Endodermal cell (in vitro differentiated cells): ENCODE measurements around the gene AMER1. TPM values are rescaled to one million over a fixed set of nuclear protein-coding genes. Genes with fewer than 3 reads are reported as not detected.

Experiments
- DNase-seq: peaks from one replicate; pipeline ENCODE4 v3.0.0-alpha.2; 2017
- H3K27ac ChIP-seq: 2 replicates; pipeline ENCODE4 v1.5.1; 2013; ENCODE audit warnings: mild to moderate bottlenecking, low read depth, low read length, moderate library complexity
- H3K27me3 ChIP-seq: 2 replicates; pipeline ENCODE4 v1.6.1; 2013; ENCODE audit warnings: mild to moderate bottlenecking, low read length, moderate library complexity; ENCODE audit not compliant: insufficient read depth, control insufficient read depth, poor library complexity, severe bottlenecking
- H3K36me3 ChIP-seq: 2 replicates; pipeline ENCODE4 v1.7.0; 2013; ENCODE audit warnings: mild to moderate bottlenecking, low read length, moderate library complexity; ENCODE audit not compliant: control insufficient read depth, insufficient read depth
- H3K4me1 ChIP-seq: one replicate; pipeline ENCODE4 v1.7.0; 2013; ENCODE audit warnings: low read length; ENCODE audit not compliant: control insufficient read depth, insufficient read depth
- H3K4me3 ChIP-seq: 2 replicates; pipeline ENCODE4 v1.5.1; 2013; ENCODE audit warnings: mild to moderate bottlenecking, low read length, moderate library complexity
- H3K9ac ChIP-seq: 2 replicates; pipeline ENCODE4 v1.6.1; 2013; ENCODE audit warnings: mild to moderate bottlenecking, low read length, moderate library complexity; ENCODE audit not compliant: poor library complexity, severe bottlenecking; ENCODE audit errors: extremely low read depth
- H3K9me3 ChIP-seq: 2 replicates; pipeline ENCODE4 v1.6.1; 2013; ENCODE audit warnings: mild to moderate bottlenecking, low read length, moderate library complexity; ENCODE audit not compliant: control insufficient read depth
- H3K27ac Mint-ChIP-seq: 2 replicates; pipeline ENCODE4 v1.8.0; 2020; ENCODE audit warnings: mixed read lengths
- H3K27me3 Mint-ChIP-seq: 2 replicates; pipeline ENCODE4 v1.8.0; 2021; ENCODE audit warnings: mild to moderate bottlenecking, mixed read lengths; ENCODE audit not compliant: insufficient read depth
- H3K36me3 Mint-ChIP-seq: 2 replicates; pipeline ENCODE4 v1.8.0; 2020; ENCODE audit warnings: low read depth, mixed read lengths
- H3K4me1 Mint-ChIP-seq: 2 replicates; pipeline ENCODE4 v1.8.0; 2020; ENCODE audit warnings: mixed read lengths
- H3K4me3 Mint-ChIP-seq: 2 replicates; pipeline ENCODE4 v1.8.0; 2020; ENCODE audit warnings: mild to moderate bottlenecking, moderate library complexity, mixed read lengths
- H3K9me3 Mint-ChIP-seq: 2 replicates; pipeline ENCODE4 v1.8.0; 2020; ENCODE audit warnings: mild to moderate bottlenecking, mixed read lengths
- CTCF ChIP-seq: fragments of 200-600 bp; sonication (generic); conservative IDR thresholded peaks from 2 replicates; pipeline ENCODE4 v1.5.0; 2021; ENCODE audit warnings: antibody characterized with exemption, mild to moderate bottlenecking
- WGBS, 2 experiments: methylation state at CpG; one replicate each; pipeline versions ENCODE4 v1.1.5 to v1.1.7; 2013; ENCODE audit warnings: missing lambda C conversion rate in 2 of 2, mixed read lengths in 1 of 2; ENCODE audit not compliant: insufficient coverage in 1 of 2, insufficient read length in 1 of 2; 5-methylcytosine and 5-hydroxymethylcytosine counted together
- total RNA-seq, 2 donors: library from RNA; stranded (reverse); fragmentation: NEBNext Ultra II Directional in 1 of 2; extraction: Animal tissue kit (Norgen Biotek cat#: 25700) in 1 of 2; gene quantifications; 2 replicates in 1 of 2; 3 replicates in 1 of 2; pipeline ENCODE4 v1.2.1, GENCODE V29; 2021

Gene AMER1
- total RNA-seq, 2 donors from 2014 or later, result 11.2 to 12.0 TPM

- Mint-ChIP-seq H3K27ac (no peak overlapping the region), H3K4me1 (peaks cover 3% of the 10 kb centered on the region), H3K9me3 (peaks cover 32% of the 10 kb centered on the region), H3K36me3 (peaks cover 20% of the 10 kb centered on the region), H3K4me3 (no peak overlapping the region), H3K27me3 (no peaks in the 10 kb centered on the region)
- Histone ChIP-seq H3K9me3 (no peaks in the 10 kb centered on the region), H3K36me3 (no peaks in the 10 kb centered on the region), H3K4me1 (no peaks in the 10 kb centered on the region), H3K27ac (no peak overlapping the region), H3K4me3 (no peak overlapping the region), H3K27me3 (no peaks in the 10 kb centered on the region), H3K9ac (no peak overlapping the region)
- no peak for DNase-seq
- TF ChIP-seq CTCF, result no peak
These were observed 17.8 kb downstream of the AMER1 start for GRCh38 chrX:64187762-64188150.

GRCh38 chrX:64186974-64187761 lies 18.3 kb downstream of the AMER1 start:
- H3K27me3 Mint-ChIP-seq, result no peaks in the 10 kb centered on the region
- no peak for TF ChIP-seq CTCF
- Histone ChIP-seq H3K36me3 (no peaks in the 10 kb centered on the region), H3K4me1 (no peaks in the 10 kb centered on the region), H3K4me3 (no peak overlapping the region), H3K9ac (no peak overlapping the region), H3K27ac (no peak overlapping the region), H3K27me3 (no peaks in the 10 kb centered on the region), H3K9me3 (no peaks in the 10 kb centered on the region)
- H3K27ac Mint-ChIP-seq, result no peak overlapping the region
- DNase-seq, result no peak
- no peak overlapping the region for H3K4me3 Mint-ChIP-seq
- H3K4me1 Mint-ChIP-seq, result peaks cover 3% of the 10 kb centered on the region
- WGBS, 2 experiments, result 100% methylated on average over 1 of the region's 1 CpG; no CpG with 5 or more reads in 1 of the 2 experiments
- H3K36me3 Mint-ChIP-seq, result peaks cover 16% of the 10 kb centered on the region
- peaks cover 35% of the 10 kb centered on the region for H3K9me3 Mint-ChIP-seq

GRCh38 chrX:64184396-64184795 lies 21.1 kb downstream of the AMER1 start:
- H3K4me3 Mint-ChIP-seq, result no peak overlapping the region
- Histone ChIP-seq H3K4me1 (no peaks in the 10 kb centered on the region), H3K4me3 (no peak overlapping the region), H3K36me3 (no peaks in the 10 kb centered on the region), H3K27ac (no peak overlapping the region), H3K27me3 (no peaks in the 10 kb centered on the region), H3K9me3 (no peaks in the 10 kb centered on the region), H3K9ac (no peak overlapping the region)
- WGBS, 2 experiments, result 90% methylated on average over 2 of the region's 2 CpGs; no CpG with 5 or more reads in 1 of the 2 experiments
- no peaks in the 10 kb centered on the region for H3K27me3 Mint-ChIP-seq
- no peak for TF ChIP-seq CTCF
- H3K4me1 Mint-ChIP-seq, result peaks cover 3% of the 10 kb centered on the region
- no peak for DNase-seq
- H3K27ac Mint-ChIP-seq, result no peak overlapping the region
- H3K36me3 Mint-ChIP-seq, result no peaks in the 10 kb centered on the region
- H3K9me3 Mint-ChIP-seq, result peaks cover 25% of the 10 kb centered on the region
